PC-9 (cell line): ENCODE measurements around the gene XPO5.

ENCODE experiments used
- EZH2 ChIP-seq: fragments of 200-600 bp; sonication (generic); IDR thresholded peaks from 2 replicates; pipeline ENCODE4 v1.8.0; 2017; ENCODE audit warnings: antibody characterized with exemption, low read depth
- TF ChIP-seq, protein P1 (sequence below): fragments of 200-600 bp; sonication (generic); conservative IDR thresholded peaks from 2 replicates; pipeline ENCODE4 v1.6.1; 2017; ENCODE audit warnings: mixed run types, antibody characterized with exemption, mild to moderate bottlenecking, moderate library complexity

DNA sequence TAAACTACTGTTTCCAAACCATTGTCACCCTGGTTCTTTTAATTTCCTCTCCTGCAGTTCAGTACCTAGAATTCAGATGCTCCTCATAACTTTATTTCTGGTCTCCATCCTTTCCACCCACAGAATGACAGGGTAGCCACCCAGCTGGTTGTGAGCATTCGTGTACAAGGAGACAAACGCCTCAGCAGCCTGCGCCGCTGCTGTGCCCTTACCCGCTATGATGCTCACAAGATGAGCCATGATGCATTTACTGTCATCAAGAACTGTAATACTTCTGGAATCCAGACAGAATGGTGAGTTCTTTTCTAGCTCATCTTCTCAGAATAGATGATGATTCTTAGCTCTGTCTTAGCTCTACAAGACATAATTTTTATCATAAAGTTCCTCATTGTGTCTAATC lies 34.6 kb upstream of the XPO5 start:
- TF ChIP-seq, protein P1, sequence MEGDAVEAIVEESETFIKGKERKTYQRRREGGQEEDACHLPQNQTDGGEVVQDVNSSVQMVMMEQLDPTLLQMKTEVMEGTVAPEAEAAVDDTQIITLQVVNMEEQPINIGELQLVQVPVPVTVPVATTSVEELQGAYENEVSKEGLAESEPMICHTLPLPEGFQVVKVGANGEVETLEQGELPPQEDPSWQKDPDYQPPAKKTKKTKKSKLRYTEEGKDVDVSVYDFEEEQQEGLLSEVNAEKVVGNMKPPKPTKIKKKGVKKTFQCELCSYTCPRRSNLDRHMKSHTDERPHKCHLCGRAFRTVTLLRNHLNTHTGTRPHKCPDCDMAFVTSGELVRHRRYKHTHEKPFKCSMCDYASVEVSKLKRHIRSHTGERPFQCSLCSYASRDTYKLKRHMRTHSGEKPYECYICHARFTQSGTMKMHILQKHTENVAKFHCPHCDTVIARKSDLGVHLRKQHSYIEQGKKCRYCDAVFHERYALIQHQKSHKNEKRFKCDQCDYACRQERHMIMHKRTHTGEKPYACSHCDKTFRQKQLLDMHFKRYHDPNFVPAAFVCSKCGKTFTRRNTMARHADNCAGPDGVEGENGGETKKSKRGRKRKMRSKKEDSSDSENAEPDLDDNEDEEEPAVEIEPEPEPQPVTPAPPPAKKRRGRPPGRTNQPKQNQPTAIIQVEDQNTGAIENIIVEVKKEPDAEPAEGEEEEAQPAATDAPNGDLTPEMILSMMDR, result no peak
- TF ChIP-seq EZH2, result no peak
